Ishikawa (cell line): ENCODE data around the gene NKD1.

ENCODE experiments used
- CEBPB ChIP-seq: IDR thresholded peaks from 2 replicates; pipeline ENCODE4 v1.6.1; 2012
- CREB1 ChIP-seq: IDR thresholded peaks from 2 replicates; pipeline ENCODE4 v1.6.1; 2012; ENCODE audit warnings: low read depth
- EGR1 ChIP-seq: IDR thresholded peaks from 2 replicates; pipeline ENCODE4 v1.6.1; 2012
- MAX ChIP-seq: IDR thresholded peaks from 2 replicates; pipeline ENCODE4 v1.6.1; 2012
- NFIC ChIP-seq: IDR thresholded peaks from 2 replicates; pipeline ENCODE4 v1.6.1; 2012
- RAD21 ChIP-seq: IDR thresholded peaks from 2 replicates; pipeline ENCODE4 v1.6.1; 2012; ENCODE audit warnings: low read depth
- REST ChIP-seq: IDR thresholded peaks from 2 replicates; pipeline ENCODE4 v1.6.1; 2012; ENCODE audit warnings: low read depth, mild to moderate bottlenecking
- TAF1 ChIP-seq: IDR thresholded peaks from 2 replicates; pipeline ENCODE4 v1.6.1; 2012; ENCODE audit warnings: low read depth, mild to moderate bottlenecking
- USF1 ChIP-seq: IDR thresholded peaks from 2 replicates; pipeline ENCODE4 v1.6.1; 2012
- YY1 ChIP-seq: IDR thresholded peaks from 2 replicates; pipeline ENCODE4 v1.6.1; 2012; ENCODE audit warnings: low read depth
- ZBTB7A ChIP-seq: IDR thresholded peaks from 2 replicates; pipeline ENCODE4 v1.6.1; 2012; ENCODE audit warnings: low read depth

- no peak for TF ChIP-seq REST
- no peak for TF ChIP-seq EGR1
- no peak for TF ChIP-seq RAD21
- no peak for TF ChIP-seq MAX
- TF ChIP-seq YY1 = no peak
- TF ChIP-seq NFIC = no peak
- TF ChIP-seq TAF1 = no peak
- TF ChIP-seq CEBPB = no peak
- TF ChIP-seq USF1 = no peak
- no peak for TF ChIP-seq ZBTB7A
- no peak for TF ChIP-seq CREB1
Measured at GRCh38 chr16:50553731-50554360, 5.7 kb downstream of the NKD1 start.
